Loucy (cell line): ENCODE data around the gene GPR84.

Experiments used
- EZH2phosphoT487 ChIP-seq: fragments of 200-600 bp; IDR thresholded peaks from 2 replicates; pipeline ENCODE4 v1.6.1; 2018; ENCODE audit warnings: antibody characterized with exemption, mild to moderate bottlenecking, moderate library complexity, borderline replicate concordance
- TF ChIP-seq, protein P1 (sequence below): fragments of 200-600 bp; sonication (generic); conservative IDR thresholded peaks from 2 replicates; pipeline ENCODE4 v1.5.1; 2014; ENCODE audit warnings: mild to moderate bottlenecking, antibody characterized with exemption, low read length

DNA sequence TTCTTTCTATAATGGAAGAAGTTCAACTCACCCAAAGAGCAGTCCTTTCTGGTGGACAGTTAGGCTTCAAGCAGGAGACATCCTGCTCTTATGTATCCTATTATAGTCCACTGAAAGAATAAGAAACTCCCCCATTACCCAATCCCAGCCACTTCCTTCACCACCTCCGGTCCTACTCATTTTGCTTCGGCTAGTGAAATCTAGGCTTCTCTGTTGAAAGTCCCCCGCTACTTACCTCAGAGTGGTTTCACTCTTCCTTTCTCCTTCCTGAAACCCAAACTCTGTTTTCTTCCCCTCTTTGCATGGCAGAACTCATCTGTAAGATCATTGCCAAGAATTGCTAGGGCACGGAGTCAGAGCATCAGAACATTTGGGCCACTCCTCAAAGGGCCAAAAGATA, at the start of gene GPR84:
- TF ChIP-seq, protein P1, sequence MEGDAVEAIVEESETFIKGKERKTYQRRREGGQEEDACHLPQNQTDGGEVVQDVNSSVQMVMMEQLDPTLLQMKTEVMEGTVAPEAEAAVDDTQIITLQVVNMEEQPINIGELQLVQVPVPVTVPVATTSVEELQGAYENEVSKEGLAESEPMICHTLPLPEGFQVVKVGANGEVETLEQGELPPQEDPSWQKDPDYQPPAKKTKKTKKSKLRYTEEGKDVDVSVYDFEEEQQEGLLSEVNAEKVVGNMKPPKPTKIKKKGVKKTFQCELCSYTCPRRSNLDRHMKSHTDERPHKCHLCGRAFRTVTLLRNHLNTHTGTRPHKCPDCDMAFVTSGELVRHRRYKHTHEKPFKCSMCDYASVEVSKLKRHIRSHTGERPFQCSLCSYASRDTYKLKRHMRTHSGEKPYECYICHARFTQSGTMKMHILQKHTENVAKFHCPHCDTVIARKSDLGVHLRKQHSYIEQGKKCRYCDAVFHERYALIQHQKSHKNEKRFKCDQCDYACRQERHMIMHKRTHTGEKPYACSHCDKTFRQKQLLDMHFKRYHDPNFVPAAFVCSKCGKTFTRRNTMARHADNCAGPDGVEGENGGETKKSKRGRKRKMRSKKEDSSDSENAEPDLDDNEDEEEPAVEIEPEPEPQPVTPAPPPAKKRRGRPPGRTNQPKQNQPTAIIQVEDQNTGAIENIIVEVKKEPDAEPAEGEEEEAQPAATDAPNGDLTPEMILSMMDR, result no peak
- no peak for TF ChIP-seq EZH2phosphoT487
